HG03108 (cell line): ENCODE measurements around the gene PFKFB4.

ENCODE experiments used
- ATAC-seq: cut with Tn5 transposase; IDR thresholded peaks from one replicate; pipeline ENCODE4 v1.9.1; 2021; ENCODE audit warnings: moderate library complexity; ENCODE audit not compliant: unreplicated experiment

Gene PFKFB4

GRCh38 chr3:48468329-48468731 is 88.3 kb downstream of the PFKFB4 start:
- no peak for ATAC-seq
